ENCODE data around the gene PCSK7. TPM values are rescaled to one million over a fixed set of nuclear protein-coding genes. Genes with fewer than 3 reads are reported as not detected.

The PCSK7 gene
- total RNA-seq, 1 donor from 2014 or later: 66.0 TPM

DNA sequence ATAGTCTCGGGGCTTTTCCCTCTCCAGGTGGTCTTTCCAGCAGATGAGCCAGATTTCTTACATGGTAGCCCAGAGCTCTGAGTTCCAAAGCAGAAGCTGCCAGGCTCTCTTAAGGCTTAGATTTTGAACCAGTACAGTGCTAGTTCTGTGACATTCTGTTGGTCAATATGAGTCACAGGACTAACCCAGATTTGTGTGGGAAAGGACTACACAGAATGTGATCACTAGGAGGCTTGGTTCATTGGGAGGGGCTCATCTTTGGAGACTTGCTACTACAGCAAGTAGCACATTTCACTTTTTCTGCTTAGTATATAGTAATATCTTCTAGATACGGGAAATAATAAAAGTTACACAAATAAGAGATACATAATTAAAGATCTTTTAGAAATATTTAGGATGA lies 24.7 kb upstream of the PCSK7 start:
- H3K36me3 Mint-ChIP-seq: peaks cover 32% of the 10 kb centered on the region

DNA sequence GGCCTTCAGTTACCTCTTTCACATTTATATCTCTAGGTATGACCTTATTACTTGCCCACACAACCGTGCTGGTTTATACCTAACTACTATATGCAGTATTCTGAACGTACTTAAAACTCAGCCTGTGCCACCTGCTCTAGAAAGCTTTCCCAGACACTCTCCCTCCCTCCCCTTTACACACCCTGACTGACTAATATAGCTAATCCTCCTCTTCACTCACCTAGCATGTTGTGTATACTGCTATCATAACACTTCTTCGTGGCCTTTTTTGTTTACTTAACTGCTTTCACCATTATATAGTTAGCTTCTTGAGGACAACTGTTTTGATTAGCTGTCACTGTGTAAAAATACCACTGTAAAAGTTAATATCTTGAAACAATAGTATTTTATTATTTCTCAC lies 24.1 kb upstream of the PCSK7 start:
- TF ChIP-seq, protein P1, sequence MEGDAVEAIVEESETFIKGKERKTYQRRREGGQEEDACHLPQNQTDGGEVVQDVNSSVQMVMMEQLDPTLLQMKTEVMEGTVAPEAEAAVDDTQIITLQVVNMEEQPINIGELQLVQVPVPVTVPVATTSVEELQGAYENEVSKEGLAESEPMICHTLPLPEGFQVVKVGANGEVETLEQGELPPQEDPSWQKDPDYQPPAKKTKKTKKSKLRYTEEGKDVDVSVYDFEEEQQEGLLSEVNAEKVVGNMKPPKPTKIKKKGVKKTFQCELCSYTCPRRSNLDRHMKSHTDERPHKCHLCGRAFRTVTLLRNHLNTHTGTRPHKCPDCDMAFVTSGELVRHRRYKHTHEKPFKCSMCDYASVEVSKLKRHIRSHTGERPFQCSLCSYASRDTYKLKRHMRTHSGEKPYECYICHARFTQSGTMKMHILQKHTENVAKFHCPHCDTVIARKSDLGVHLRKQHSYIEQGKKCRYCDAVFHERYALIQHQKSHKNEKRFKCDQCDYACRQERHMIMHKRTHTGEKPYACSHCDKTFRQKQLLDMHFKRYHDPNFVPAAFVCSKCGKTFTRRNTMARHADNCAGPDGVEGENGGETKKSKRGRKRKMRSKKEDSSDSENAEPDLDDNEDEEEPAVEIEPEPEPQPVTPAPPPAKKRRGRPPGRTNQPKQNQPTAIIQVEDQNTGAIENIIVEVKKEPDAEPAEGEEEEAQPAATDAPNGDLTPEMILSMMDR (IDR thresholded peaks at IDR 0.05; ENCODE audit: unreplicated experiment): no peak
- Mint-ChIP-seq H3K9me3 (no peaks in the 10 kb centered on the region), H3K27ac (no peak overlapping the region), H3K27me3 (ENCODE audit: low read depth) (no peaks in the 10 kb centered on the region), H3K4me3 (no peak overlapping the region), H3K4me1 (peaks cover 2% of the 10 kb centered on the region), H3K36me3 (peaks cover 33% of the 10 kb centered on the region)
- no peak for DNase-seq (ENCODE audit: low spot score in 2 of 2, unreplicated experiment in 2 of 2)

More for the DNA sequence above, 24.7 kb upstream of the PCSK7 start:
- no peak for DNase-seq (ENCODE audit: low spot score in 2 of 2, unreplicated experiment in 2 of 2)
- Mint-ChIP-seq H3K4me3 (no peak overlapping the region), H3K27ac (no peak overlapping the region), H3K4me1 (peaks cover 2% of the 10 kb centered on the region), H3K27me3 (ENCODE audit: low read depth) (no peaks in the 10 kb centered on the region), H3K9me3 (no peaks in the 10 kb centered on the region)
- TF ChIP-seq, protein P1 (IDR thresholded peaks at IDR 0.05; ENCODE audit: unreplicated experiment): no peak

DNA sequence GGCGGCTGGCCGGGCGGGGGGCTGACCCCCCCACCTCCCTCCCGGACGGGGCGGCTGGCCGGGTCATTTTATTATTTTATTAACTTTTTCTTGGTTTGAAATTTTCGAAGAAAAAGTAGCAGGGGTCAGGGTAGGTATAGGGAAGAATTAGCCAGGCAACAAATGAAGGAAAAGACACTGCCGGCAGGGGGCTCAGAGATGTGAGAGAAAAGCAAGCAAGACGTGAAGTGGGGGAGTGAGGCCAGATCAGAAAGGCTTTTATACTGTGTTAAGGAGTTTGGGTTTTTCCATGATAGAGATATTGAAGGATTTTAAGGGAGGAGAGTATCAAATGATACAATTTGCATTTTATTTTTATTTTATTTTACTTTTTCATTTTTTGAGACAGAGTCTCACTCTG lies 19.6 kb upstream of the PCSK7 start:
- H3K9me3 Mint-ChIP-seq: no peaks in the 10 kb centered on the region
- no peaks in the 10 kb centered on the region for H3K4me1 Mint-ChIP-seq
- TF ChIP-seq, protein P1 (IDR thresholded peaks at IDR 0.05; ENCODE audit: unreplicated experiment): no peak
- no peak overlapping the region for H3K27ac Mint-ChIP-seq
- peaks cover 40% of the 10 kb centered on the region for H3K36me3 Mint-ChIP-seq
- H3K27me3 Mint-ChIP-seq (ENCODE audit: low read depth): no peaks in the 10 kb centered on the region
- no peak overlapping the region for H3K4me3 Mint-ChIP-seq
- DNase-seq (ENCODE audit: low spot score in 2 of 2, unreplicated experiment in 2 of 2): no peak

DNA sequence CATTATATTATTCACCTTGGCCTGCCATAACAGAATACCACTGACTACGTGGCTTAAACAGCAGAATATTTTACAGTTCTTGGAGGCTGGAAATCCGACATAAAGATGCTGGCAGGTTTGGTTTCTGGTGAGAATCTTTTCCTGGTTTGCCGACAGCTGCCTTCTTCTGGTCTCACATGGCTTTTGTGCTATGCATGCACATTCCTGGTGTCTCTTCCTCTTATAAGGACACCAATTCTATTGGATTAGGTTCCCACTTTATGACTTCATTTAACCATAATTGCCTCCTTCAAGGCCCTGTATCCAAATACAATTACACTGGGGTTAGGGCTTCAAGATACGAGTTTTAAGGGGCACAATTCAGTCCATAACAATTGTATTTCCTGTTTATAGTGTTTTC lies 17.7 kb upstream of the PCSK7 start:
- TF ChIP-seq, protein P1 (IDR thresholded peaks at IDR 0.05; ENCODE audit: unreplicated experiment): no peak
- Mint-ChIP-seq H3K4me1 (no peaks in the 10 kb centered on the region), H3K4me3 (no peak overlapping the region), H3K36me3 (peaks cover 43% of the 10 kb centered on the region), H3K9me3 (no peaks in the 10 kb centered on the region), H3K27me3 (ENCODE audit: low read depth) (no peaks in the 10 kb centered on the region), H3K27ac (no peak overlapping the region)
- no peak for DNase-seq (ENCODE audit: low spot score in 2 of 2, unreplicated experiment in 2 of 2)

DNA sequence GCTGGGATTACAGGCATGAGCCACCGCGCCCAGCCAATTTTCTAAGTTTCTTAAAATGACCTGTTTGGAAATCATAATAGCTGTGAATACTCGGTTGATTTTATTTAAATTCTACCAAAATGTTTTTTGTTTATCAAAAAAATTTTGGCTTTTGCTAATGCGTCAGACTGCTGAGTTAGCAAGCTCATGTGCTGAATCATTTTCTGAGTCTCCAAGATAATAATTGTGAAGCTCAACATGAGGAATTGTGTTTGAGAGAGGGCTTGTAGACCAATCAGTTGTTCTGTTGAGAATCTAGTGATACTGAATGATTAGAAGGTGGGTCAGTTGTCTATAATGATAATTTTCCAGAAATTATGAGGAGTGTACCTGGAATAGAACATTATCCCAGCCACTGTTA lies 16.5 kb upstream of the PCSK7 start:
- H3K4me3 Mint-ChIP-seq: no peak overlapping the region
- no peaks in the 10 kb centered on the region for H3K27me3 Mint-ChIP-seq (ENCODE audit: low read depth)
- no peaks in the 10 kb centered on the region for H3K9me3 Mint-ChIP-seq
- no peak for DNase-seq (ENCODE audit: low spot score in 2 of 2, unreplicated experiment in 2 of 2)
- no peak overlapping the region for H3K27ac Mint-ChIP-seq
- TF ChIP-seq, protein P1 (IDR thresholded peaks at IDR 0.05; ENCODE audit: unreplicated experiment): no peak
- peaks cover 43% of the 10 kb centered on the region for H3K36me3 Mint-ChIP-seq
- H3K4me1 Mint-ChIP-seq: no peaks in the 10 kb centered on the region

DNA sequence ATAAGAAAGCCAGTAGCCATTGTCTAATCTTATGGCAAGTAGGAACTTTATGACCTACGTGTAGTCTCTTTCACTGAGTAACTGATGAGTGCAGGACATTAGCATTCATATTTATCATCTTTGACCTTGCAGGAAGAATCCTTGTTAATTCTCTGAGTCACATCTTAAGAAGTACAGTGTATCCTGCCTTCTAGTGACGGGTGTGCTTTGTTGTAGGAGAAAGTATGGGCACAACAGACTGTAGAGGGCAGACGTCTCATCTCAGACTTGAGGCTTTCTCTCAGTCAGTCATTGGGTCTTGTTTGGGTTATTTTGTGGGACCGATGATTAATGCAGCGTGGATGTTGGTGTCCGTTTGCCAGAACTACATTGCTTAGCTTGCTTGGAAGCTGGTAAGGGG lies 7.4 kb upstream of the PCSK7 start:
- Mint-ChIP-seq H3K27me3 (ENCODE audit: low read depth) (no peaks in the 10 kb centered on the region), H3K4me1 (peaks cover 2% of the 10 kb centered on the region), H3K36me3 (peaks cover 29% of the 10 kb centered on the region), H3K27ac (no peak overlapping the region), H3K9me3 (no peaks in the 10 kb centered on the region), H3K4me3 (no peak overlapping the region)
- TF ChIP-seq, protein P1 (IDR thresholded peaks at IDR 0.05; ENCODE audit: unreplicated experiment): no peak
- DNase-seq (ENCODE audit: low spot score in 2 of 2, unreplicated experiment in 2 of 2): no peak
